HG03571 (cell line): ENCODE data around the gene NNMT.

Experiments
- ATAC-seq: cut with Tn5 transposase; IDR thresholded peaks from one replicate; pipeline ENCODE4 v1.9.1; 2021; ENCODE audit not compliant: unreplicated experiment

The NNMT gene

DNA sequence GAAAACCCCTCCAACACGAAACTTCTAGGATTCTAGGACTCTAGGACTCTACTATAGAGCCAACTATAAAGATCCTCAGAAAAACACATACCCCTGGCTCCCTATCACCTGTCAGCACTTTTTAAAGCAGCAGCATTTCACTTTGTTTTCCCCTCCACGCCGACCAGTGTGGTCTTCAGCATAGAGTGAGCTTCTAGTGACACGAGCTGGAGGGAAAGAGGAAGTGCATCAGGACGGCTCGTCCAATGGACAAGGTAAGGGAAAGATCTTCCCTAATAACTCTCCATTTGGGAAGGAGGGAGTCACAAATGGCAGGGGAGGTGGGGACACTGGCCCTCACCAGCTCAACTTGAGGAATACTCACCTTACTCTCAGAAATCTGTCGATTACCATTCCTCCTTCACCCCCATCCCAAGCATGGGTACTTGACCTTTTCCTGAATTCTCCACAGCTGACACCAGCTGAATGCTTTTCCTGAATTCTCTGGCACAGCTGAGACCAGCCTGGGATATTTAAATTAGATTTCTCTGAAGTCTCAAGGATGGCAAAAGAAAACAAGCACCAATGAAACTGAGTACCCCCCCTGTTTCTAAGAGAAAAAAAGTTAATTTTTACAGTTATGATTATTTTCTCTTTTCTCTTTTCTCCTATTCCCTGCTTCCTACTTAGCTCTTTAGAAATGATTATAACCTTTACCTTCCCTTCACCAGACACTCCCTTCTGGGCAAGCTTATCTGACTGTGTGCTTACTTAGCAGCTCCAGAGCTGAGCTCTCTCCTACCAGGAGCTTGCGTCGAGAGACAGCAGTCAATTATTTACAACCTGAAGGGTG, 33.3 kb upstream of the NNMT start:
- ATAC-seq = no peak

DNA sequence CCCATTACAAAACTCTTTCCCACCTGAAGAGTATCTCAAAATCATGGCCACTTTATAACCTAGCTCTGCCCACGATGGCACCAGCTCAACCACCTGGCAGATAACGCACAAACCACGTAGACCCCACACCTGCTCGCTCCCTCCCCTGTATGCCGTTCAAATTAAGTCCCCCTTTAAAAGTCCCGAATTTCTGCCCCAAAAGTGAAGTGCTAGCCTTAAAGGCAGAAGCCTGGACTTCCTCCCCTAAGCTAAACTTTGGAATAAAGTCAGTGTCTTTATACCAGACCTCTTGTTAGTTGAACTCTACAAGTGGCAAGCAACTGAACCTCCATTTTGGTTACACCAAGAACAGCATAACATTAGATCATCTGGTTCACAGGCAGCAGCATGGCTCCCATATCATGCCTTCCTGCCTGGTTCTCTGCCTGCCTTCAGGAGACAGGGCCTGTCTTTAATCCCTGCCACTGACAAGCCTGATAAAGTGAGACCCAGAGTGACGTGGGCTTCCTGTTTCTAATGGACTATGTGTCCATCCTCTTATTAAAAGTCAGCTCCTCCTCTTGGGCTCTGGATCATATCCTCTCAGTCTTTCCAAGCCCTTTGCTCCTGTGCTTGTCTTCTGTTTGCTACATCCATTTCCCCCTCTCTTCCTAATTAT, 32.6 kb upstream of the NNMT start:
- no peak for ATAC-seq

DNA sequence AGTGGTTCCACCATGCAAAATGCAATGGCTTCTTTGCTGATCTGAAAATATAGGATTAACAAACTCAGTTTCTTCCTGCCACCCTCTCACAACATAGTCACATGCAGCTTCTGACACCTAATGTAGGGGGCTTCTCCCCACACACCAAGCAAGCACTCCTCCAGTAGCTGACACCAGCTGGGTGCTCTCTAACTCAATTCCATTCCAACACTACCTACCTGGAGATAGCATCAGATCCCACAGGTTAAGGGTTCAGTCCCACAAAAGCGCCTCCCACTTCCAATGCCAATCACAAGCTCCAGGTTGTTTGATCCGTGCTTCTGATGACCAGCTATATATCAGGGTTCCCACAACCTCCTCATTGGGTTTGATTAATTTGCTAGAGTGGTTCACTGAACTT, 31.8 kb upstream of the NNMT start:
- ATAC-seq = no peak

DNA sequence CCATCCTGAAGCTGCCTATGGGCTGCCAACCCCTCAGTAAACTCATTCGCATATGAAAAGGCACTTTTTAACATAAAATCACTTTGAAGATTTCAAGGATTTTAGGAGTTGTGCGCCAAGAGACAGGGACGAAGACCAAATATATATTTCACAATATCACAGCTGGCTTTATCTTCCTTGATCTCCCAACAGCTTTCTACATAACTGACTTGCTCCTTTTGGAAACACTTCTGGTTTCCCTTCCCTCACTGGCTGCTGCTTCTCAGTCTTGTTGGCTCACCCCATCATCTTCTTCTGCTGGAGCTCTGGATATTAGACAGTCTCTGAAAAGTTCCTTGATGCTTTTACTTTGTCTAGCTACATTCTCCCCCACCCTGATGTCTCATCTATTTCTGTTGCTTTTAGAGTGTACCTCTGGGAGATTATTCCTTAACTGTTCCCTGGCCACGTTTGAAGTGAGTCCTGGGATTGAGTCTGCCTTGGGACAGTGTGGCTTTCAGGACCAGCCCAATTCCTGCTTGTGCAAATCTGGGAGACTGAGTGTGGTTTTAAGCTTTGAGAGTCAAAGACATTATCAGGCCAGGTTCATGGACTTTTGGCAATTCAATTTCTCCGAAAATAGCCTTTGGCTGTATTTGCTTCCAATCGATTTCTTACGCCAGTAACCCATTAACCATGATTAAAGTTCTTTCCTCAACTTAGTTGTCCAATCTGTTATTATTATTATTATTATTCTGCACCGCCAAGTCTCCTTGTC, 30.9 kb upstream of the NNMT start:
- ATAC-seq = no peak

DNA sequence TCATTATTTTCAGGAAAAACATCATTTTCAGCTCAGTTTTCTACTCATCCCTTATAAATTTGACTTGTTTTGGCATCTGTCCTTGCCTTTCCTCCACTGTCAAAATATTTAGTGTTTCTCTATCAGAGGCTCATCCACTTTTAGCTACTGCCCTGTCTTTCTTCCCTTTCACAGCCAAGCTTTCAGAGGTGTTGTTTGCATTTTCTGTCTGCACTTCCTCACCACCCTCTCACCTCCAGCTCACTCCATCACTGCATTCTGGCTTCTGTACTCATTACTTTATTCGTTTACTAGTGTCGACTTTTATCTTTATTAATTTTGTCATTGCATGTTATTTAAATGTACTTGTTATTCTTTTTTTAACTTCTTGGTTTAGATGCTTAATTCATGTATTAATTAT, 26.7 kb upstream of the NNMT start:
- ATAC-seq = no peak

DNA sequence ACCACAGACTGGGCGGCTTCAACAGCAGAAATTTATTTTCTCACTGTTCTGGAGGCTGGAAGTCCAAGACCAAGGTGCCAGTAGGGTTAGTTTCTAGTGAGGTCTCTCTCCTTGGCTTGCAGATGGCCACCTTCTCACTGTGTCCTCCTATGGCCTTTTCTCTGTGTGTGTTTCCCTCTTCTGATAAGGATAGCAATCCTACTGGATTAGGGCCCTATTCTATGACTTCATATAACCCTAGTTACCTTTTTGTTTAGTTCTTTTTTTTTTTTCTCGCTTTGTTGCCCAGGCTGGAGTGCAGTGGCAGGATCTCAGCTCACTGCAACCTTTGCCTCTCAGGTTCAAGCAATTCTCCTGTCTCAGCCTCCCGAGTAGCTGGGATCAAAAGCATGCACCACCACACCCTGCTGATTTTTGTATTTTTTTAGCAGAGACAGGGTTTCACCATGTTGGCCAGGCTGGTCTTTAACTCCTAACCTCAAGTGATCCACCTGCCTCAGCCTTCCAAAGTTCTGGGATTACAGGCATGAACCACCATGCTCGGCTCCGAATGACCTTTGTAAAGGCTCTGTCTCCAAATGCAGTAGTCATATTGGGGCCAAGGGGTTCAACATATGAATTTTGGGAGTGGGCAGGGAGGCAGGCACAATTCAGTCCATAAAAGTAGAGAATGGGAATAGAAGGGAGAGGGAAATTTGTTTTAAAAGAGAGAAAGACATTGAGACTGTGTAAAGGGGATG, 25.5 kb upstream of the NNMT start:
- ATAC-seq = no peak

- no peak for ATAC-seq
These were observed 24.9 kb upstream of the NNMT start for GRCh38 chr11:114271316-114271715.

DNA sequence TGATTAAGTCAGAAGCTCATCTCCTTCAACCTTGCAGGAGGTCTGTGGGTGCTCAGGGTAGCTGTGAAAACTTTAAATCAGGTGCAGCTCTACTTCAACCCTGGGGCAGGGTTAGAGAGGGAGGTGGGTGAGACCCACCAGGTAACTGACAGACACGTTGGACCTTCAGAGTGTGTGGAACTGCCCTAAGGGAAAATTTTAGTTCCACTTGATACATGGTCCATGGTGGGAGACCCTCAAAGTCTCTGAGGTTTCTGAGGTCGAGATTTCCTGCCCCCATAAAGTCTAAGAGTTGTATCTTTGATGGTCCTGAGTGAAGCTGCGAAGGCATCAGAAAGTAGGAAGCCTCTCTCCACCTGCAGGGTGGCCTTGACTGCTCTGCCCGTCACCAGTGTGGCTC, 23.9 kb upstream of the NNMT start:
- ATAC-seq = no peak

- ATAC-seq = no peak
These were observed 23.1 kb upstream of the NNMT start for GRCh38 chr11:114273071-114273470.

DNA sequence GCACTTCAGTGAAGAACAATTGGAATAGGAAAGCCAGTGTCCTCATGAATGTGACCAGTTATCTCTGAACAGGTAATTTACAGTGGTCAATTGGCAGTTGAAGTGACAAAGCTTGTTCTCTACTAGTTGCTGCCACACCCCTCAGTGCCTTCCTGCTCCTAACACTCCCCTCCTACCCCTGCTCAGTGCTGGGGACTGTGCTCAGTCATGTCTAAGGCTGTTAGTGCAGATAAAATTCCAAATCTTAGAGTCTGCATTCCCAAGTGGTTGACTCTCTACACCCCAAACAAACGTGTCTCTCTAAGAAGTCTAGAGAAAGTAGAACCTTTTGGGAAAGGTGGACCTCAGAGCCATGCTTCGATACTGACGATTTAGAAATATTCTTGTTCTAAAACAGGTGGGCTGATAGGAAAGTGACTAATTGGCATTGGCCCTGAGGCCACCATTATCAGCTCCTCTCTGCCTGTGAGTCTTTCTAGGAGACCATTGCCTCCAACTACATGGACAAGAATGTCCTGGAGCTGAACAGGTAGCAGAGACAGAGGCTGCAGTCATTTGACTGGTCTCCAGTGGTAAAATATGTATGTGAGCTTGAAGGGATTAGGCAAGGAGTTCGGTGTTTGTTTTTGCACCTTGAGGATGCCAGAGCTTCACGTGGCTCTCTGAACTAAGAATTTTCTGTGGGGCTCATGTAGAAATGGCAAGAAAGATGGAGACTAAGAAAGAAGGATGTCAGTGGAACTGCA, 22.1 kb upstream of the NNMT start:
- ATAC-seq = no peak

- no peak for ATAC-seq
These were observed 21.6 kb upstream of the NNMT start for GRCh38 chr11:114274637-114275036.

DNA sequence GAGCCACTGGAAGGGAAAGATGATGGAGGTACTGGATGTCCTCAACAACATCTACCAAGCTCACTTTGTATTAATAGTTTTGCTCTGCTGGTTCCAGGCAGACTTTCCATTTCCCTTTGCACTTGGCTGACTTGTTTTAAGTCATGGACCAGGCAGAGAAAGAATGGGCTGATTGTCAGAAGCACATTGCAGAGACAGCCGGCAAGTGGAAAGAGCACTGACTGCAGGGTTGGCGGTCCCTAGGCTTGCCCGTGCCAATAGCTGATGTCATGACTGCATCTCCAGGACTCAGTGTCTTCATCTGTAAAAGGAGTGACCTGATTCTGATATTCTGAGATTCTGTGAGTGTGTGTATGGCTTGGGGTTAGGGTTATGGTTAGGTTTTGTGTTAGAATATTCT, 20.9 kb upstream of the NNMT start:
- ATAC-seq = no peak

DNA sequence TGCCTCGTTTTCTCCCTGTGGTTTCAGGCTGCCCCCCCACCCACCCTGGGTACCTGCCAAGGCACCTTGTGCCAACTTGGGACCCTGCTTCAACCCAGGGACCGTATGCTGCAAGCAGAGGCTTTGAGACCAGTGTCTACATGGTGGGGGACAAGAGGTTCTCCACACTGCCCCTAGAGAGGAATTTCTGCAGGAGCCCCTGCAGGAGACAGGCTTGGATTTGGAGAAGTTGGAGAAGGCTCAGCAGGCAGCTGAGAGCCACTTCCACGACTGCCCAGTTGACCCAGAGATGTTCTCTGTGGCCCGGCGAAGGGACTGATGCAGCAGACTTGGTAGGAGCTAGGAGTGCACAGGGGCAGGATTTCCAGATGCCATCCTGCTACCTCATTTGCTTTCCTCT, 20.1 kb upstream of the NNMT start:
- no peak for ATAC-seq

- ATAC-seq = no peak
These were observed 18.4 kb upstream of the NNMT start for GRCh38 chr11:114277637-114278341.

DNA sequence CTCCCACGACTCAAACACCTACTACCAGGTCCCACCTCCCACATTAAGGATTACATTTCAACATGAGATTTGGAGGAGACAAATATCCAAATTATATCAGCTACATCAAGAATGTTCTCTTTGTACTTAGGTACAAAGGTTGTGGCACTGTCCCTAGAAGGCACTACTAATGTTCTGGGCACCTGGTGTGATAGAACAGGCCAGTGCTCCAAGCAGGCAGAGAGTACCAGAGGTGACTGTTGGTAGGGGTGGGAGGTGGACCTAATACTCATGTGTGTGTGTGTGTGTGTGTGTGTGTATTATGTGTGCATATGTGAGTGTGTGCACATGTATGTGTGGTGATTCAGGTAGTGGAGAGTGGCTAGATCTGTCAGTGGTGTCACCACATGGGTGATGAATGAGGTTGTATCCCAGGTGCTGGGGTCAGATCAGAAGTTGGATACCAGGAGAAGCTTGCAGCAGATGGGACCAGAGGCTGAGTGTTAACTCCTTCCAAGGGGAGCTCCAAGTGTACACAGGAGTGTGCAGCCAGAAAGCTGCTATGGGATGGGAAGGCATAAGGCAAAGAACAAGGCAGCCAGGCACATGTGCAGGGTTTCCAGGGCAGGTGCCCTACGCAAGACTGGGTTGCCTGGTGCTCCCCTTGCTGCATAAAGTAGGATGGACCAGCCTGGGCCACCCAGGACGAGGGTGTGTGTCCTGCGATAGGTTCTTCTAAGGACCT, 17.7 kb upstream of the NNMT start:
- ATAC-seq = no peak

GRCh38 chr11:114279792-114280546, 16.2 kb upstream of the NNMT start:
- no peak for ATAC-seq

DNA sequence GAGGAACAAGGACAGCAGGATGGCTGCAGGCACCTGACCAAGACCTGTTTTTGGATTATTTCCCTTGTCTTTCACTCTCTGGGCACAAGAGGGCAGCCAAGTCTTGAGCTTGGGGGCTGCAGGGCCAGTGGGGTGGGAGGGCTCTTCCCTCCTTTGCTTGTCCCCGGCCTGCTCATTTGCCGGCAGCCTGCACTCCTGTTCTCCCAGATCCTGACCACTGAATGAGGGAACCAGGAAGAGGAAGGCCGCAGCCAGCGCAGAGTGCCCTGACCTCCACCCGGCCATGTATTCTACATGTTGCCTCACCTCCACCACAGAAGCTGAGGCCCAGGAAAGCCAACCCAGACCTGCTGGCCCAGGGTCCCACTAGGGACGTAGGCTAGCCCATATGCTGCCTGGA, 15.5 kb upstream of the NNMT start:
- no peak for ATAC-seq

DNA sequence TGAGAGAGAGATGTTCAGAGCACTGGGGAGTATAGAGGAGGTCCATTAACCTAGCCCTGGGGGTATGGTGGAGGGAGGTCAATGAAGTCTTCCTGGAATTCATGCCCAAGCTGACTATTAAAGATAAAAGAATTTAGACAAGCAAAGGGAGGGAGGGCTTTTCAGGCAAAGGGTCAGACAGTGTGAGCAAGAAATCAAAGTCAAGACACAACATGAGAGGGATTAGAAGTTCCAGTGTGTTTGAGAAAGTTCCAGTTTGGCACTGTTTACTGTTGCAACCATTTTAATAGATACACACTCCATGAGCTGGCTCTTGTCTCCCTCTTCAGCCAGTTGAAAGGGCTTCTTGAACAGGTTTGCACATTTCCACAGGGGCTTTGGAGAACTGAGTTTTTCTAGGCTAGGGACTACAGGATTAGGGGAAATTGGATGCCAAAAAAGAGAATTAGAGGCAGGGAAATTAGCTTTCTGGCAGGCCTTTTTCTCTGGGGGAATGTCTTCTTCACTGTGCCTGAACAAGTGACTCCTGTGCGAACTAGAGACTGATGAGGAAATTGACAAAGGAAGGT, 14.7 kb upstream of the NNMT start:
- ATAC-seq = no peak
